ENCODE results near the gene CNDP1.

The CNDP1 gene

DNA sequence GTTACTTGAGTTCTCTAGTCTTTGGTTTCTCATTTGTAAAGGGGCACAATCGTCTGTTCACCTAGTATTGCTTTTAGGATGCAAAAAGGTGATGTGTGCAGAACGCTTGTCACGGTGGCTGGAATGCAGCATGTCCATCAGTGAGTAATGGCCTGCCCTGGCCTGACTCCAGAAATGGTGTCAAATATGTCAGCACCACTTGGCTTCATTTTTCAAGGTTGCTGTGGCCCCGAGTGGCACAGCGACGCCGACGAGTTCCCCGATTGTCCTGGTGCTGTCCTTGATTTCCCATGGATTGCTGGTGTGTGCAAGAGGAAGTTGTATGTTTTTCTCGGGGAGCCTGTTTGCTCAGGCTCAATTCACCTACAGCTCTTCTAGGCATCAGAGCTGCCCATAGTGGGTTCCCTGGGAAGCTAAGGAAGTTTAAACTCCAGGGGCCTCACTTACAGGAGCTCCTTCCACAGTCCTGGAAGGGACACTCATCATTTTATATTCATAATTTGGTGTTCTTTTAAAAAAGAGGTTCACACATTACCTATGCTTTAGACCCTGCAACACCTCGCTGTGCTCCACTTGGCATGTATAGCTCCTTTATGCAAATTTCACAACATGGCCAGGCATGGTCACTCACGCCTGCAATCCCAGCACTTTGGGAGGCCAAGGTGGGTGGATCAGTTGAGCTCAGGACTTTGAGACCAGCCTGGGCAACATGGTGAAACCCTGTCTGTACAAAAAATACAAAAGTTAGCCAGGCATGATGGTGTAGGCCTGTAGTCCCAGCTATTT, 37.8 kb downstream of the CNDP1 start:
- no peaks in the 10 kb centered on the region for H3K27me3 ChIP-seq (ENCODE audit: insufficient read depth, poor library complexity, severe bottlenecking)
- no peak overlapping the region for H3K27ac ChIP-seq (ENCODE audit: poor library complexity, severe bottlenecking)
- no peak for ATAC-seq (ENCODE audit: low read depth)
- H3K36me3 ChIP-seq (ENCODE audit: low read depth), result no peaks in the 10 kb centered on the region
- no peaks in the 10 kb centered on the region for H3K9me3 ChIP-seq (ENCODE audit: severe bottlenecking)
- no peaks in the 10 kb centered on the region for H3K4me1 ChIP-seq (ENCODE audit: insufficient read depth, poor library complexity, severe bottlenecking)
- TF ChIP-seq, protein P1, sequence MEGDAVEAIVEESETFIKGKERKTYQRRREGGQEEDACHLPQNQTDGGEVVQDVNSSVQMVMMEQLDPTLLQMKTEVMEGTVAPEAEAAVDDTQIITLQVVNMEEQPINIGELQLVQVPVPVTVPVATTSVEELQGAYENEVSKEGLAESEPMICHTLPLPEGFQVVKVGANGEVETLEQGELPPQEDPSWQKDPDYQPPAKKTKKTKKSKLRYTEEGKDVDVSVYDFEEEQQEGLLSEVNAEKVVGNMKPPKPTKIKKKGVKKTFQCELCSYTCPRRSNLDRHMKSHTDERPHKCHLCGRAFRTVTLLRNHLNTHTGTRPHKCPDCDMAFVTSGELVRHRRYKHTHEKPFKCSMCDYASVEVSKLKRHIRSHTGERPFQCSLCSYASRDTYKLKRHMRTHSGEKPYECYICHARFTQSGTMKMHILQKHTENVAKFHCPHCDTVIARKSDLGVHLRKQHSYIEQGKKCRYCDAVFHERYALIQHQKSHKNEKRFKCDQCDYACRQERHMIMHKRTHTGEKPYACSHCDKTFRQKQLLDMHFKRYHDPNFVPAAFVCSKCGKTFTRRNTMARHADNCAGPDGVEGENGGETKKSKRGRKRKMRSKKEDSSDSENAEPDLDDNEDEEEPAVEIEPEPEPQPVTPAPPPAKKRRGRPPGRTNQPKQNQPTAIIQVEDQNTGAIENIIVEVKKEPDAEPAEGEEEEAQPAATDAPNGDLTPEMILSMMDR (IDR thresholded peaks at IDR 0.05; ENCODE audit: poor library complexity, severe bottlenecking), result no peak
- DNase-seq (ENCODE audit: low spot score), result no peak
- H3K4me3 ChIP-seq (ENCODE audit: severe bottlenecking), result no peak overlapping the region

DNA sequence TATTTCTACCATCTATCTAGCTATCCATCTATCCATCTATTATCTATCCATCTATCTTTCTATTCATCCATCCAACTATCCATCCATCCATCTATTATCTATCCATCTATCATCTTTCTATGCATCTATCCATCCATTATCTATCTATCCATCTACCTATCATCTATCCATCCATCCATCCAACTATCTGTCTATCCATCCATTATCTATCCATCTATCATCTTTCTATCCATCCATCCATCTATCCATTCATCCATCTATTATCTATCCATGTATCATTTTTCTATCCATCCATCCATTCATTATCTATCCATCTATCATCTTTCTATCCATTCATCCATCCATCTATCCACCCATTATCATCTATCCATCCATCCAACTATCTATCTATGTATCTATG, 38.8 kb downstream of the CNDP1 start:
- Histone ChIP-seq H3K27ac (ENCODE audit: poor library complexity, severe bottlenecking) (no peak overlapping the region), H3K4me3 (ENCODE audit: severe bottlenecking) (no peak overlapping the region), H3K4me1 (ENCODE audit: insufficient read depth, poor library complexity, severe bottlenecking) (no peaks in the 10 kb centered on the region), H3K9me3 (ENCODE audit: severe bottlenecking) (no peaks in the 10 kb centered on the region), H3K27me3 (ENCODE audit: insufficient read depth, poor library complexity, severe bottlenecking) (no peaks in the 10 kb centered on the region), H3K36me3 (ENCODE audit: low read depth) (no peaks in the 10 kb centered on the region)
- TF ChIP-seq, protein P1 (IDR thresholded peaks at IDR 0.05; ENCODE audit: poor library complexity, severe bottlenecking), result no peak
- ATAC-seq (ENCODE audit: low read depth) (no peak), DNase-seq (ENCODE audit: low spot score) (no peak)

DNA sequence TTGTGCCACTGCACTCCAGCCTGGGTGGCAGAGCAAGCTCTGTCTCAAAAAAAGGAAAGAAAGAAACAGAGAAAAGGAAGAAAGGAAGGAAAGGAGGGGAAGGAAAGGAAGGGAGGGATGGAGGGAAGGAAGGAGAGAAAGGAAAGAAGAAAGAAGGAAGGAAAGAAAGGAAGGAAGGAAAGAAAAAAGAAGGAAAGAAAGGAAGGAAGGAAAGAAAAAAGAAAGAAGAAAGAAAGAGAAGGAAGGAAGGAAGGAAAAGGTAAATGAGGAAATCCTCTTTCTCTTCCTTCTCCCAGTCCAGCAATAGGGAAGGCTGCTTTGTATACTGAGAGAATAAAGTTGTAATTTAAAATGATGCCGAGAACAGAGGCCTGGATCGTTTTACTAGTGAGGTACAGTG, 40.6 kb downstream of the CNDP1 start:
- Histone ChIP-seq H3K9me3 (ENCODE audit: severe bottlenecking) (no peaks in the 10 kb centered on the region), H3K36me3 (ENCODE audit: low read depth) (no peaks in the 10 kb centered on the region), H3K4me3 (ENCODE audit: severe bottlenecking) (no peak overlapping the region), H3K27me3 (ENCODE audit: insufficient read depth, poor library complexity, severe bottlenecking) (no peaks in the 10 kb centered on the region), H3K27ac (ENCODE audit: poor library complexity, severe bottlenecking) (no peak overlapping the region), H3K4me1 (ENCODE audit: insufficient read depth, poor library complexity, severe bottlenecking) (no peaks in the 10 kb centered on the region)
- DNase-seq (ENCODE audit: low spot score) (no peak), ATAC-seq (ENCODE audit: low read depth) (no peak)
- TF ChIP-seq, protein P1 (IDR thresholded peaks at IDR 0.05; ENCODE audit: poor library complexity, severe bottlenecking), result no peak

DNA sequence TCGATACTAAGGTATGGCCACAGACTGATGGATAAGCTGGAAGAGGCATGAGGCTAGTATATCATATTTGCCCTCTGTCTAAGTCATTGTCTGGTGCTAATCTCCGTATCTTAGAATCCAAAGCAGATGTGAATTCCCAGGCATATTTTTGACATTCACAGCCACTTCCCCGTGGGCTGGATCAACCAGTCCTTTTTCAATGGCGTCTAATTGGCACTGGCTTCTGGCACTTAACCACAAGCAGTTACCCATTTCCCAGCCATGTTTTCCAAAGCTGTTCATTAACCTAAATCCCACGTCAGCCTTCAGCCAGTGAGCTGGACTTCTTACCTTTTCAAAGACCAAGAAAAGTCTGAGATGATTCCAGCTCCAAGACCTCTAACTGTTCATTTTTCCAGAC, 42.7 kb downstream of the CNDP1 start:
- no peak overlapping the region for H3K4me3 ChIP-seq (ENCODE audit: severe bottlenecking)

More for the DNA sequence above, 42.7 kb downstream of the CNDP1 start:
- no peak for DNase-seq (ENCODE audit: low spot score)
- Histone ChIP-seq H3K27ac (ENCODE audit: poor library complexity, severe bottlenecking) (no peak overlapping the region), H3K9me3 (ENCODE audit: severe bottlenecking) (no peaks in the 10 kb centered on the region), H3K27me3 (ENCODE audit: insufficient read depth, poor library complexity, severe bottlenecking) (no peaks in the 10 kb centered on the region), H3K36me3 (ENCODE audit: low read depth) (no peaks in the 10 kb centered on the region), H3K4me1 (ENCODE audit: insufficient read depth, poor library complexity, severe bottlenecking) (no peaks in the 10 kb centered on the region)
- TF ChIP-seq, protein P1 (IDR thresholded peaks at IDR 0.05; ENCODE audit: poor library complexity, severe bottlenecking), result no peak
- no peak for ATAC-seq (ENCODE audit: low read depth)
